ES-I3 (cell line): Measurements from ENCODE around the gene ACCSL.

Source experiments
- H3K36me3 ChIP-seq: 2 replicates; pipeline ENCODE4 v1.6.1; 2013; ENCODE audit warnings: mild to moderate bottlenecking, low read length, control low read depth, moderate library complexity; ENCODE audit not compliant: insufficient read depth
- H3K4me1 ChIP-seq: 2 replicates; pipeline ENCODE4 v1.6.1; 2013; ENCODE audit warnings: mild to moderate bottlenecking, control low read depth, low read length; ENCODE audit not compliant: insufficient read depth
- H3K9ac ChIP-seq: 2 replicates; pipeline ENCODE4 v1.6.1; 2013; ENCODE audit warnings: low read depth, mild to moderate bottlenecking, low read length, moderate library complexity
- H3K9me3 ChIP-seq: 2 replicates; pipeline ENCODE4 v1.6.1; 2013; ENCODE audit warnings: mild to moderate bottlenecking, low read length, moderate library complexity; ENCODE audit not compliant: control insufficient read depth, insufficient read depth

ACCSL gene

DNA sequence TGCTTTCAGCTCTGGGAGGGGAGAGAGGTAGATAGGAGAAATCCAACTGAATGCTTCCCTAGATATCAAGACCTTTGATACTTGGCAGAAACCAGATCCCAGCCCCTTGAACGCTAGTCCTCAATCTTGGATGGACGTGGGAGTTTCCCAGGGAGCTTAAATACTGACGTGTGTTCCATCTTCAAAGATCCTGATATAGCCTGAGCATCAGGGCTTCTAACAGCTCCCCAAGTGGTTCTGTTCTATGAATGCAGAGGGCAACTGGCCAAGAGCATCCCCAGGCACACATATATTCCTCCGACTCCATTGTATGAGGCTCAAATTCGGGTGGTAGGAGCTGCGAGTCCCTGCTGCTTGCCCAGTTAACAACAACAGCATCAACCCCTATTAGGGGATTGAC is 9.6 kb downstream of the ACCSL start:
- H3K9me3 ChIP-seq = no peaks in the 10 kb centered on the region
- no peaks in the 10 kb centered on the region for H3K4me1 ChIP-seq
- no peaks in the 10 kb centered on the region for H3K36me3 ChIP-seq
- H3K9ac ChIP-seq = no peak overlapping the region

DNA sequence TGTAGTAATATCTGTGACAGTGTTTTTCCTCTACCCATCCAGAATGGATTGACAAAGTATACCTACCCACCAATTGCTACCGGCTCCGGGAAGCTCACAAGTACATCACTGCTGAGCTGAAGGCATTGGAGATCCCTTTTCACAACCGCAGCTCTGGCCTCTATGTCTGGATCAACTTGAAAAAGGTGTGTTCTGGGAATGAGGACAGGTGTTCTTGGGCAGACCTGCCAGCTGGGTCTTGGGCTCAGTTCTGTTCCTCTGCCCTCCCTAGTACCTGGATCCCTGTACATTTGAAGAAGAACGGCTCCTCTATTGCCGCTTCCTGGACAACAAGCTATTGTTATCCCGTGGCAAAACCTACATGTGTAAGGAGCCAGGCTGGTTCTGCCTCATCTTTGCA is 10.5 kb downstream of the ACCSL start:
- H3K4me1 ChIP-seq = no peaks in the 10 kb centered on the region
- H3K36me3 ChIP-seq = no peaks in the 10 kb centered on the region
- no peaks in the 10 kb centered on the region for H3K9me3 ChIP-seq
- no peak overlapping the region for H3K9ac ChIP-seq

DNA sequence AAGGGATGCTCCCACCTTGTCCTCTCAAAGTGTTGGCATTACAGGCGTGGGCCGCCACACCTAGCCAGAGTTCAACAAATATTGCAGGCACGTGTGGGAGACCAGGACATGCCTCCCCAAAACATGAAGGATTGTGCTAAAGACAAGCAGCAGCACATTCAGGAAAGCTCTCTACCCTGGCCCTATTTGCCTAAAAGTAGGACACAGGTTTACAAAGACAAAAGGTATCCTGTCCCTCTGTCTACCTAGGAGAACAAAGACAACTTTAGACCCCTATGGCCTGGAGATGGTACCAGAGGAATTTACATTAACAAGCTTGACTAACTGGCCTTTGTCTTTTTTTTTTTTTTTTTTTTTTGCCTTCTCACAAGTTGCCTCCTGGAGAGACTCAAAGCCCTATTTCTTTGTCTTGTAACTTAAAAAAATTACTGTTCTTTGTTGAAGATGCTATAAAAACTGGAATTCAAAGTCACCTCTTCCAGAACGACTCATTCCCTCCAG is 17.4 kb downstream of the ACCSL start:
- peaks cover 5% of the 10 kb centered on the region; the same call in 1 of the 2 replicates for H3K4me1 ChIP-seq
- no peaks in the 10 kb centered on the region for H3K9me3 ChIP-seq
- no peaks in the 10 kb centered on the region for H3K36me3 ChIP-seq
- H3K9ac ChIP-seq = peak overlapping the region; percentile 65

DNA sequence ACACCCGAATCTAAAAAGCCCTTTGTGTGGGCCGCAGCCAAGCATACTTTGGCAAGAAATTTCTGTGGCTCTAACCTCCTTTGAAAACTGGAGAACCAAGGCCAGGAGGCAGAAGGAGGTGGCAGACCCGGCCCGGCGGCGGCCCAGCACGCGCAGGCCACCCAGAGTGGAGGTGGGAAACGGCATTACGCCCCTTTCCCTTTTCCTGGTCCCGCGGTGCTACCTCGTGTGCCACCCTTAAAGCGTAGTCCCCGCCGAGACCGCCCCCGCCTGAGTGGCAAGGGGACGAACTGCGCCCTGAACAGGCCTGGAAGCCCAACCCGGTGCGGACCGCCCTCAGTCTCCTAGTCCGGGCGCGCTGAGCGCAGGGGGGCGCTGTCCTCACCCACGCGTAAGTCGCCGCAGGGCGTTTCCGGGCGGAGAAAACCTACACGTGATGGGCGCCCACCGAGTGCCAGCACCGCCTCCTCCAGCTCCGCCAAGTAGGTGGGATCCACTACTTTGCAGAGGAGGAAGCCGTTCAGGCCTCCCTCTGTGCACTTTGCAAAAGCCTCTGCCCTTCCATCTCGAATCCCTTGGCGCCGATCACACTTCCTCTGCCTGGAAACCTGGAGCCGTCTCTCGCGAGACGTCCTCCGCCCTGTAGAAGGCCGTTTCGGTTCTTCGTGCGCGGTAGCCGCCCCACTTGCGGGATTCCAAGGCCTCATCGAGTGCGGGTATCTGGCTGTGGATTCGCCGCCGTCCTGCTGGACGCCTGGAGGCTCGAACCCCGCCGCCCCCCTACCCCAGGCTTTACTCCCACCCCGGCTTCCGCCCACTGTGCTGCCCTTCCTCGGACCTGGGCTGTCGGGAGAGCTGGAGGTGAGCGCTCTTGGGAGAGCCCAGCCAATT is 18.3 kb downstream of the ACCSL start, which contains the start of gene ACCS:
Gene ACCS (plus strand): TSS at position 430 of the 891 bp plus-strand sequence. CDS start 1,358 bp downstream, outside the sequence.
- Histone ChIP-seq H3K9ac (peak within 1 kb of the TSS; percentile 65), H3K36me3 (no peaks in the 10 kb centered on the region), H3K9me3 (no peaks in the 10 kb centered on the region), H3K4me1 (peaks cover 5% of the 10 kb centered on the region; the same call in 1 of the 2 replicates)

DNA sequence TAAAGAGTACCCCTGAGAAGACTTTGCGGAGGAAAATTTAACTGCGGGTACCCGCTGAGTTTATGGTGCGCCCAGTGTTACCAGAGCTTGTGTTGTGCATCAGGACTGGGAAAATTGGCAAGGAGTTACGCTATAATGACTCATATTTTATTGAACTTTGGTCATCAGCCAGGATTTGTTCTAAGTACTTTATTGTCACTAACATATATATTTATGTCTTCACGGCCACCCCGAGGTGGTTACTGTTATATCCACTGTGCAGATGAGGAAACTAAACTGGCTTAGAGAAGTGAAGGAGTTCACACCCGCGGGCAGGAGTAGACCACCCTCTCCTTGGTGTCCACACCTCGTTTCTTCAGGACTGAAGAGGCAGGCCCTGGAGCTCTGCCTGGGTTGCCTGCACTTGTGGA is 19.0 kb downstream of the ACCSL start:
- peak overlapping the region; percentile 65 for H3K9ac ChIP-seq

DNA sequence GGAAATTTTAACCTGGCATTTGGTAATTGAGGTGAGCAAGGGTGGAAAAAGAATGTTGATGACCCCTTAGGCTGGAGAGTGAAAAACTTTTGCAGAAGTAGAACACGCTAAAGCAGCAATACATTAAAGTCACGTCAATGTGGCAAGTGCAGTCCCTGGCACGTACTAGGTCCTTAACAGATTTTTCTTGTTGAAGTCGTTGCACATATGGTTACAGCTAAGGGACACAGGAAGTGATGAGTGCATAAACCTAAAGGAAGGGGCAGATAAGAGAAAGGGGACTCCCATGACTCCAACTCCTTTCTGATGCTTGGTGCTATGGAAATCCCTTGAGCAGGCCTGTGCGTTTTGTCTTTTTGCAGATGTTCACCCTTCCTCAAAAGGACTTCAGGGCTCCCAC is 19.5 kb downstream of the ACCSL start:
- H3K4me1 ChIP-seq = peaks cover 5% of the 10 kb centered on the region; the same call in 1 of the 2 replicates
- H3K36me3 ChIP-seq = no peaks in the 10 kb centered on the region
- no peaks in the 10 kb centered on the region for H3K9me3 ChIP-seq
- no peak overlapping the region for H3K9ac ChIP-seq

More for the DNA sequence above, 19.0 kb downstream of the ACCSL start:
- peaks cover 5% of the 10 kb centered on the region; the same call in 1 of the 2 replicates for H3K4me1 ChIP-seq
- no peaks in the 10 kb centered on the region for H3K9me3 ChIP-seq
- no peaks in the 10 kb centered on the region for H3K36me3 ChIP-seq

DNA sequence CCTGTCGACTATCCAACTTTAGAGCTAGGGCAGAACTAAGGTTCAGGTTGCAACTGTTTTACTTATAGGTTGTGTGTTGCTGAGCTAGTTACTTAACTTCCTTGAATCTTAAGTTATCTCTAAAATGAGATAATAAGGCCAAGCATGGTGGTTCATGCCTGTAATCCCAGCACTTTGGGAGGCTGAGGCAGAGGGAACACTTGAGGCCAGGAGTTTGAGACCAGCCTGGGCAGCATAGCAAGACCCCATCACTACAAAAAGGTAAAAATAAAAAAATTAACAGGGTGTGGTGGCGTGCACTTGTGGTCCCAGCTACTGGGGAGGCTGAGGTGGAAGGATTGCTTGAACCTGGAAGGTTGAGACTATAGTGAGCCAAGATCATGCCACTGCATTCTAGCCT is 20.4 kb downstream of the ACCSL start:
- no peaks in the 10 kb centered on the region for H3K36me3 ChIP-seq
- H3K9ac ChIP-seq = no peak overlapping the region
- peaks cover 5% of the 10 kb centered on the region; the same call in 1 of the 2 replicates for H3K4me1 ChIP-seq
- H3K9me3 ChIP-seq = no peaks in the 10 kb centered on the region

DNA sequence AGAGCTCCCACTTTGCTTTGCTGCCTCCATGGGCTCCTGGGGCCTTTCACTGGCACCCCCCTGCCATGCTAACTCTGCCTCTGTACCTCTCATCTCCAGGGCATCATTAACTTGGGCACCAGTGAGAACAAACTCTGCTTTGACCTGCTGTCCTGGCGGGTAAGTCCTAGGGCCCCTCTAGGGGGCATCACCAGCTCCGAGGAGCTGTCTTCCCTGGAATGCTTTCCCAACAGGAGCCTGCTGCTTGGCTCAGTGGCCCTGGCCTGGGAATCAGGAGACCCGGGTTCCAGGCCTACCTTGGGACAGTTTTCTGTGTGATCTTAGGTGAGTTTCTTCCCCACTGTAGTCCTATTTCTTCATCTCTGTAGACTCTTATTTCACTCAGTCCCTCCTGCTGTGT is 23.4 kb downstream of the ACCSL start:
- H3K36me3 ChIP-seq = no peaks in the 10 kb centered on the region
- no peaks in the 10 kb centered on the region for H3K9me3 ChIP-seq
- H3K9ac ChIP-seq = no peak overlapping the region
- no peaks in the 10 kb centered on the region for H3K4me1 ChIP-seq

DNA sequence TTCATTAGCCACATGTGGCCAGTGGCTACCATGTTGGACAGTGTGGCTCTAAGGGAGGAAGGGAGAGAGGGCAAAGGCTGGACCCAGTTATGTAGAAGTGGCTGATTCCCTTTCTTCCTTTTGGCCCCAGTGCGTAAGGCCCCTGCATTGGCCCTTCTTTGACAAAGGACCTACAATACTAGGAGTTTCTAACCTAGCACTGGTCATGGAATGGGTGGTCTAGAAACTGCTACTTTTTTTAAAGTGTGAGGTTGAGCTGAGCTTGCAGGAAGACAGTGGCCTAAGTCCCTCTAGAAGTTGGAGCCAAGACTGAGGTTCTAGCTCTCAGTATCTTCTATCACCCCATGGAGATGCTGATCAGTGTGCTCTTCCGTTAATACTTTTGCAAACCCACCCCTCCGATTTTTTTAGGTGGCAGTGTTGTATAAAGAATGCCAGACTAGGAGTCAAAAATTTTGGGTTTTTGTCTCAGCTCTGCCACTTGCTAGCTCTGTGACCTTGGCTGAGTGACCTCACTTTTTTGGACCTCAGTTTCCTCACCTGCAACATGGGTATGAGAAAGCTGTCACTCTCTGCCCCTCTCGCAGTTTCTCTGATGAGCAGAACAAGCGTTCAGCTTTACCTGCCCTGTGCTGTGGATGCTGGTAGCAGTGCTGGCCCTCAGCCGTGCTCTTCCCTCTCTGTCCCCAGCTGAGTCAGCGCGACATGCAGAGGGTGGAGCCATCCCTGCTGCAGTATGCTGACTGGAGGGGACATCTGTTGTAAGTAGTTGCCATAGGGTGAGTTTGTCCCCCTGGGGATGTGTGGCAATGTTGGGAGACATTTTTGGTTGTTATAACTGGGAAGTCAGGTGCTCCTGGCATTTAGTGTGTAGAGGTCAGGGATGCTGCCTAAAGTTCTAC is 25.2 kb downstream of the ACCSL start:
- Histone ChIP-seq H3K4me1 (no peaks in the 10 kb centered on the region), H3K9ac (no peak overlapping the region), H3K36me3 (no peaks in the 10 kb centered on the region; the same call in 1 of the 2 replicates), H3K9me3 (no peaks in the 10 kb centered on the region)

DNA sequence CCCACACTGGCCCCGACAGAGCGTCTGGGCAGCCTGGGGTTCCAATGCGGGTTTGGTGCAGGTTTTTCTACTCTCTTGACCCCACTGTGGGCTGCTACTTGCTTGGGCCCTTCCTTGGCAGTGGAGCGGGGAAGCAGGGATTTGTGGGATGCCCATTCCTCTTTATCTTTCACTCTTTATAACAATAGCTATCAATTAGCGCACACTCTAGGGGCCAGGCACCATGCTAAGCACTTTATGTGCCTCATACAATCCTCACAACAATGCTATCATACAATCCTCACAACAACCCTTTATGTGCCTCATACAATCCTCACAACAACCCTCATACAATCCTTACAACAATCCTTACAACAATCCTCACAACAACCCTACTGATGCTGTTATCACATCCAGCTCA is 31.0 kb downstream of the ACCSL start:
- H3K9me3 ChIP-seq = no peaks in the 10 kb centered on the region
- no peaks in the 10 kb centered on the region; the same call in 1 of the 2 replicates for H3K36me3 ChIP-seq
- no peak overlapping the region for H3K9ac ChIP-seq
- H3K4me1 ChIP-seq = no peaks in the 10 kb centered on the region

DNA sequence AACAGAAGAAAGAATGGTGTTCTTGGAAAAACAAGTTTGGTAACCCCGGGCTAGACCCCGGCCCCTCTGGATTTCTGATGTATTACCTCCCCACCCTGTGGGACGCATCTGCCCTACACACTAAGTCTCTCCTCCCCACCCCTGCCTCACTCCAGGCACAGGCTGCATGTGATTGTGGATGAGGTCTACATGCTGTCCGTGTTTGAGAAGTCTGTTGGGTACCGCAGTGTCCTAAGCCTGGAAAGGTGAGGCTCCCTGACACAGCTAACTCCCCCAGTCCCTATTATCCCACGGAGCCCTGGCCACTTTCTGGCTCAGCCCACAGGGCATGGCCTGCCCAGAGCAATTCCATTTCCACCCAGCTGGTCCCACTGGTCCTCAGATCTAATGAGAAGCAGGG is 31.6 kb downstream of the ACCSL start:
- no peaks in the 10 kb centered on the region for H3K9me3 ChIP-seq
- H3K36me3 ChIP-seq = no peaks in the 10 kb centered on the region; the same call in 1 of the 2 replicates
- H3K9ac ChIP-seq = no peak overlapping the region

DNA sequence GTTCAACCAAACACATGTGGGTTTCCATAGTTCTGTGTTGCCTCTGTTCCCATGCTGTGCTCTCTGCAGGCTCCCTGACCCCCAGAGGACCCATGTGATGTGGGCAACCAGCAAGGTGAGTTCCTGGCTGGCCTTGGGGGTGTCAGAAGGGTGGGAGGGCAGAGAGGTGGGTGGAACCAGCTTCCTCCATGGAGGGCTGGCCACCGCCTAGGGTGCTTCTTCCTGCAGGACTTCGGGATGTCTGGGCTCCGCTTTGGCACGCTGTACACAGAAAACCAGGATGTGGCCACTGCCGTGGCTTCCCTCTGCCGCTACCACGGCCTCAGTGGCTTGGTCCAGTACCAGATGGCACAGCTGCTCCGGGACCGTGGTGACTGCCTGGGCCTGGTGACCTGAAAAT is 33.2 kb downstream of the ACCSL start:
- H3K9ac ChIP-seq = no peak overlapping the region
- no peaks in the 10 kb centered on the region; the same call in 1 of the 2 replicates for H3K9me3 ChIP-seq
- H3K36me3 ChIP-seq = no peaks in the 10 kb centered on the region; the same call in 1 of the 2 replicates
- no peaks in the 10 kb centered on the region for H3K4me1 ChIP-seq

More for the DNA sequence above, 31.6 kb downstream of the ACCSL start:
- H3K4me1 ChIP-seq = no peaks in the 10 kb centered on the region

DNA sequence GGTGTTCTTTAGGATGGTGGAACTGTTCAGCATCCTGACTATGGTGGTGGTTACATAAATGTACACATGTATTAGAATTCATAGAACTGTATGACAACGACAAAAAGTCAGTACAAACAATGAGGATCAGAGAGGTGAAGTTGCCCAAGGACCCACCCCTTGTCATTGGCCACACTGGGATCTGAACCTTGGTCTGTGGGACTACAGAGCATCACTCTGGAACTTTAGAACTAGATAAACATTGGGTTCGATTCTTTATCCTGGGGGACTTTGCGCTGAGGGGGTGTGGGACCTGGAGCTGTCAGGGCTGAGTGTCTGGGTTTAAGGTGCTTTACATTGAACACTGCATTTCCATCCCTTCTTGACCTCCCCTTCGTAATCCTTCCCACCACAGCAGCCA is 34.9 kb downstream of the ACCSL start:
- no peaks in the 10 kb centered on the region; the same call in 1 of the 2 replicates for H3K36me3 ChIP-seq
- no peak overlapping the region for H3K9ac ChIP-seq
- no peaks in the 10 kb centered on the region for H3K4me1 ChIP-seq
- peaks cover 2% of the 10 kb centered on the region for H3K9me3 ChIP-seq

DNA sequence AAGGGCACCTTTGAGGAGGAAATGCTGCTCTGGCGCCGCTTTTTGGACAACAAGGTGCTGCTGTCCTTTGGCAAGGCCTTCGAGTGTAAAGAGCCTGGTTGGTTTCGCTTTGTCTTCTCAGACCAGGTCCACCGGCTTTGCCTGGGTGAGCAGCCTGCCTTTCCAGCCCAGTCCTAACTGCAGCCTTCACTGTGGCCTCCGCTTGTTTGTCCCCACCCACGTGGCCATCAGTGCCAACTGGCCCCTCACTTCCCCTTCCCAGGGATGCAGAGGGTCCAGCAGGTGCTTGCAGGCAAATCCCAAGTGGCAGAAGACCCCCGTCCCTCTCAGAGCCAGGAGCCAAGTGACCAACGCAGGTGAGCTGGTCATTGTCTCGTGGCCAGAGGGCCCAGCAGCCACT is 35.7 kb downstream of the ACCSL start:
- Histone ChIP-seq H3K4me1 (no peaks in the 10 kb centered on the region), H3K36me3 (no peaks in the 10 kb centered on the region; the same call in 1 of the 2 replicates), H3K9ac (no peak overlapping the region), H3K9me3 (peaks cover 2% of the 10 kb centered on the region)
